PC-3 (cell line): ENCODE results near the gene CAPN12. TPM values are rescaled to one million over a fixed set of nuclear protein-coding genes. Genes with fewer than 3 reads are reported as not detected.

Source experiments
- ATAC-seq: fragments of 200-7000 bp; cut with Tn5 transposase; 2 replicates; pipeline ENCODE4 v1.9.1; 2020; ENCODE audit warnings: mild to moderate bottlenecking, moderate library complexity
- BruUV-seq: library from RNA; stranded (reverse); fragments of 400-500 nt; replicated peaks from 2 replicates; lab custom pipeline; 2021; lab: Mats Ljungman, UMichigan
- CTCF ChIA-PET: fragments of 300-600 bp; sonication (Branson Sonifier 250); formaldehyde crosslinking; loops from one replicate; lab custom pipeline; 2022; ENCODE audit warnings: antibody characterized with exemption; lab: Charles Lee
- POLR2A ChIA-PET: fragments of 300-600 bp; sonication (Branson Sonifier 250); formaldehyde crosslinking; loops from one replicate; lab custom pipeline; 2022; ENCODE audit warnings: antibody characterized with exemption; ENCODE audit not compliant: unreplicated experiment; lab: Charles Lee
- DNase-seq: peaks from one replicate; pipeline ENCODE4 v3.0.0-alpha.2; 2015
- H2AFZ ChIP-seq: fragments of 300-600 bp; sonication (generic); 2 replicates; pipeline ENCODE4 v1.6.0; 2016; ENCODE audit warnings: antibody characterized with exemption, low read length
- H3F3A ChIP-seq: fragments of 300-600 bp; sonication (generic); one replicate; pipeline ENCODE4 v1.6.0; 2017; ENCODE audit warnings: antibody characterized with exemption, low read length, control low read depth, mild to moderate bottlenecking; ENCODE audit not compliant: unreplicated experiment
- H3K27ac ChIP-seq: fragments of 300-600 bp; sonication (generic); 2 replicates; pipeline ENCODE4 v1.5.1; 2016; ENCODE audit warnings: mild to moderate bottlenecking, low read length
- H3K27me3 ChIP-seq: fragments of 300-600 bp; sonication (generic); 2 replicates; pipeline ENCODE4 v1.6.1; 2016; ENCODE audit warnings: low read length, mixed read lengths
- H3K36me3 ChIP-seq: fragments of 300-600 bp; sonication (generic); 2 replicates; pipeline ENCODE4 v1.6.1; 2016; ENCODE audit warnings: low read depth, mixed run types, low read length, mixed read lengths
- H3K4me1 ChIP-seq: fragments of 300-600 bp; sonication (generic); 2 replicates; pipeline ENCODE4 v1.5.1; 2016; ENCODE audit warnings: low read length; ENCODE audit not compliant: insufficient read depth
- H3K4me2 ChIP-seq: fragments of 300-600 bp; sonication (generic); 2 replicates; pipeline ENCODE4 v1.6.0; 2016; ENCODE audit warnings: low read length
- H3K4me3 ChIP-seq: fragments of 300-600 bp; sonication (generic); 2 replicates; pipeline ENCODE4 v1.5.1; 2016; ENCODE audit warnings: mild to moderate bottlenecking, low read length, mixed read lengths
- H3K79me2 ChIP-seq: fragments of 300-600 bp; sonication (generic); 2 replicates; pipeline ENCODE4 v1.6.1; 2017; ENCODE audit warnings: low read length, mixed read lengths
- H3K9ac ChIP-seq: fragments of 300-600 bp; sonication (generic); 2 replicates; pipeline ENCODE4 v1.6.0; 2016; ENCODE audit warnings: mild to moderate bottlenecking, low read length
- H3K9me2 ChIP-seq: fragments of 300-600 bp; sonication (generic); replicated peaks from 2 replicates; pipeline ENCODE4 v1.6.1; 2016; ENCODE audit warnings: mixed run types, low read length, mixed read lengths
- H3K9me3 ChIP-seq: fragments of 300-600 bp; sonication (generic); 2 replicates; pipeline ENCODE4 v1.6.1; 2016; ENCODE audit warnings: low read length, mixed read lengths
- H4K20me1 ChIP-seq: fragments of 300-600 bp; sonication (generic); 2 replicates; pipeline ENCODE4 v1.6.1; 2016; ENCODE audit warnings: low read length, mixed read lengths
- CTCF ChIP-seq: fragments of 300-600 bp; sonication (generic); conservative IDR thresholded peaks from 2 replicates; pipeline ENCODE4 v1.5.1; 2017; ENCODE audit warnings: antibody characterized with exemption, low read depth, mild to moderate bottlenecking, low read length
- EZH2 ChIP-seq: fragments of 300-600 bp; sonication (generic); IDR thresholded peaks from one replicate; pipeline ENCODE4 v1.6.1; 2017; ENCODE audit warnings: antibody characterized with exemption, mild to moderate bottlenecking, low read length; ENCODE audit not compliant: unreplicated experiment
- EZH2phosphoT487 ChIP-seq: fragments of 300-600 bp; sonication (generic); IDR thresholded peaks from 2 replicates; pipeline ENCODE4 v1.6.1; 2018; ENCODE audit warnings: mild to moderate bottlenecking, antibody characterized with exemption, low read length, borderline replicate concordance
- intact Hi-C: fragments of 100-400 bp; cut with micrococcal nuclease; formaldehyde crosslinking; loops from 2 replicates; pipeline ENCODE4 v1.9.0; 2023
- total RNA-seq: library from RNA; depleted of rRNA; stranded (reverse); fragments of >200 nt; gene quantifications from 2 replicates; pipeline ENCODE4 v1.2.3, GENCODE V29; 2014; rRNA removed

CAPN12 gene
- total RNA-seq, 1 experiment from 2014 or later, result 3.8 TPM

GRCh38 chr19:38682195-38682867 lies 61.9 kb downstream of the CAPN12 start:
- Histone ChIP-seq H3K9ac (peak overlapping the region; percentile 98), H3K4me3 (no peak overlapping the region), H3F3A (peaks cover 6% of the 10 kb centered on the region), H2AFZ (no peak overlapping the region), H3K79me2 (peaks cover 85% of the 10 kb centered on the region), H3K27me3 (no peaks in the 10 kb centered on the region), H3K4me1 (peaks cover 56% of the 10 kb centered on the region), H3K9me2 (no peaks in the 10 kb centered on the region), H3K27ac (peak overlapping the region; percentile 100), H3K9me3 (no peaks in the 10 kb centered on the region), H4K20me1 (peaks cover 2% of the 10 kb centered on the region; the same call in 1 of the 2 replicates), H3K4me2 (peak overlapping the region; percentile 55), H3K36me3 (peaks cover 51% of the 10 kb centered on the region)
- ChIA-PET POLR2A (interaction anchor here (0.8 to 1.4 kb wide), 2 partner anchors 35 to 42 kb away, joined by 3 to 13 read pairs; partner anchors contain the start of gene ACTN4), CTCF (no interaction called here)
- no peak for ATAC-seq
- BruUV-seq, result no TSS peak
- intact Hi-C loops, result loop anchor here (5.0 kb wide), 1 partner anchor 35 kb away; the partner anchor contains the start of gene ACTN4
- no peak for DNase-seq
- TF ChIP-seq CTCF (no peak), EZH2phosphoT487 (no peak), EZH2 (no peak)

Other genes with a start within 250 kb of the CAPN12 start
- 0.63 and 2.3 TPM in 2 replicates for gene MAP4K1, start 126.5 kb downstream of the CAPN12 start, total RNA-seq
- 310 and 414 TPM in 2 replicates for gene EIF3K, start 125.3 kb downstream of the CAPN12 start, total RNA-seq
- gene ACTN4, start 96.8 kb downstream of the CAPN12 start, total RNA-seq, result 382 and 397 TPM in 2 replicates
- gene LGALS7, start 29.0 kb upstream of the CAPN12 start, total RNA-seq, result not detected in 2 replicates
- not detected in 2 replicates for gene LGALS7B, start 44.7 kb upstream of the CAPN12 start, total RNA-seq
- 0.51 TPM in 1 of 2 replicates, not detected in the other for gene LGALS4, start 68.5 kb upstream of the CAPN12 start, total RNA-seq
- 41.8 and 78.9 TPM in 2 replicates for gene ECH1, start 87.3 kb upstream of the CAPN12 start, total RNA-seq
- 315 and 331 TPM in 2 replicates for gene HNRNPL, start 105.5 kb upstream of the CAPN12 start, total RNA-seq
- 1.2 and 3.2 TPM in 2 replicates for gene RINL, start 133.8 kb upstream of the CAPN12 start, total RNA-seq
- 37.9 and 55.2 TPM in 2 replicates for gene SIRT2, start 155.1 kb upstream of the CAPN12 start, total RNA-seq
- 43.7 and 44.9 TPM in 2 replicates for gene NFKBIB, start 155.5 kb upstream of the CAPN12 start, total RNA-seq
- gene CCER2, start 167.7 kb upstream of the CAPN12 start, total RNA-seq, result 0.26 TPM in 1 of 2 replicates, not detected in the other
- 26.7 and 28.3 TPM in 2 replicates for gene SARS2, start 186.3 kb upstream of the CAPN12 start, total RNA-seq
- gene MRPS12, start 186.5 kb upstream of the CAPN12 start, total RNA-seq, result 143 and 156 TPM in 2 replicates
- gene FBXO17, start 231.3 kb upstream of the CAPN12 start, total RNA-seq, result not detected in 2 replicates